Stimulated activated CD8-positive, alpha-beta memory T cell treated with anti-CD3 and anti-CD28 coated beads, Interleukin-7, amount 100 ng/mL, for 4 hours (primary cell): ENCODE results near the gene KRTAP4-9.
"Not testable (repeated sequence)": the region's sequence is repeated elsewhere in the genome, so short reads cannot be mapped to it uniquely, and the experiment has no call there.

ENCODE experiments used
- DNase-seq, 2 donors: peaks; one replicate each; pipeline ENCODE4 v3.0.0-alpha.2; 2020; ENCODE audit warnings: low read depth in 2 of 2

Gene KRTAP4-9

DNA sequence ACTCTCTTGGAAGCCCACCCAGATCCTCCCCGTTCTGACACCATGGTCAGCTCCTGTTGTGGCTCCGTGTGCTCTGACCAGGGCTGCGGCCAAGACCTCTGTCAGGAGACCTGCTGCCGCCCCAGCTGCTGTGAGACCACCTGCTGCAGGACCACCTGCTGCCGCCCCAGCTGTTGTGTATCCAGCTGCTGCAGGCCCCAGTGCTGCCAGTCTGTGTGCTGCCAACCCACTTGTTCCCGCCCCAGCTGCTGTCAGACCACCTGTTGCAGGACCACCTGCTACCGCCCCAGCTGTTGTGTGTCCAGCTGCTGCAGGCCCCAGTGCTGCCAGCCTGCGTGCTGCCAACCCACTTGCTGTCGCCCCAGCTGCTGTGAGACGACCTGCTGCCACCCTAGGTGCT, at the start of gene KRTAP4-9:
Gene KRTAP4-9 (plus strand): TSS at position 43 of the 400 bp plus-strand sequence. CDS start 0 bp downstream, at position 43.
- DNase-seq: not testable (repeated sequence)

DNA sequence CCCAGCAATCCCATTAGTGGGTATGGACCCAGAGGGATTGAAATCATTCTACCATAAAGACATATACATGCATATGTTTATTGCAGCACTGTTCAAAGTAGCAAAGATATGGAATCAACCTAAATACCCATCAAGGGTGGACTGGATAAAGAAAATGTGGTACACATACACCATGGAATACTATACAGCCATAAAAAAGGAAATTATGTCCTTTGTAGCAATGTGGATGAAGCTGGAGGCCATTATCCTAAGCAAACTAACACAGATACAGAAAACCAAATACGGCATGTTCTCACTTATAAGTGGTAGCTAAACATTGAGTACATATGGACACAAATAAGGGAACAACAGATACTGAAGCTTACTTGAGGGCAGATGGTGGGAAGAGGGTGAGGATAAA, 47.6 kb upstream of the KRTAP4-9 start:
- DNase-seq: no peak

DNA sequence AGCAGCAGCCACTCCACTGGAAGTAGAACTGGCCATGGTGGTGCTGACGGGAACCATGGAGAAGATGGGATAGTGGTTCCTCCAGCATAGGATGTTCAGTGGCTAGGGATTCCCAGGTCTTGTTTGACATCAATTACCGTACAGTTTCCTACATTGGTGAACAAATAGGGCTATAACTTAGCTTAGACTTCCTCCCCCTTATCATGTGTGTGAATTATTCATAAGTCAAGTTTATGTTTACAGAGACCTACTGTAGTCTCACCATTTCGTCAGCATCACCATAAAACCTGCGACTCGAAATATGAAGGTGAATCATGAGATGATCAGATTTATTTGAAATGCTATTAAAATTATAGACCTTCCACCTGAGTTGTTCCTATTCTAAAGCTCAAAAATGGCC, 46.4 kb upstream of the KRTAP4-9 start:
- DNase-seq: no peak

DNA sequence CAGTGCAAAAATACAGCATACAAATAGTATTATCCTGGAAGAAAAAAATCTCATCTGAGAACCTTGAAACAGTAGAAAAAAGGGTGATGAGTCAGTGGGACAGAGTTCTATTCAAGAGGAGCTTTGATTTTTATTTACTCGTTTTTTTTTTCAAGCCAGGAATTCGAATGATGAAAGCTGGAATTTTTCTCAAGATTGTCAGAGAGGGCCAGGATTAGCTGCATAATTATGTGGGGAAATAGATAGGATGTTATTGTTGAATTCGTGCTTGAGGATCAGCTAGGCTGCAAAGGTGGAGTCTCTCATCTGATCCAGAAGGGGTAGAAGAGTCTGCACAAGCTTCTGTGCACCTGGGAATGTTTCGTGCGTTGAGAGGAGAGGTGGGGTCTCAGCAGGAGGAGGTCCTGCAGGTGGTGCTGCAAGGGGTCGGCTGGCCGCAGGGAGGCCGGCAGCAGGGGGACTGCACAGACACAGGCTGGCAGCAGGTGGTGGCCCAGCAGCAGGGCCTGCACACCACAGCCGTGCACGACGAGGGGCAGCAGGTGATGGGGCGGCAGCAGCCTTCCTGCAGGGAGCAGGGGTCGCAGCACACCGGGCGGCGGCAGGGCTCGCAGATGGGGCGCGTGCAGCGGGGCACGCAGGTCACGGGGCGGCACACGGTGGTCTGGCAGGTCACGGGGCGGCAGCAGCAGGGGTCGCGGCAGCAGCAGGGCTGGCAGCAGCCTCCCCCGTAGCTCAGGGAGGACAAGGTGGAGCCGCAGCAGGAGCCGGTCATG, 45.7 kb upstream of the KRTAP4-9 start:
- DNase-seq: not testable (repeated sequence)

DNA sequence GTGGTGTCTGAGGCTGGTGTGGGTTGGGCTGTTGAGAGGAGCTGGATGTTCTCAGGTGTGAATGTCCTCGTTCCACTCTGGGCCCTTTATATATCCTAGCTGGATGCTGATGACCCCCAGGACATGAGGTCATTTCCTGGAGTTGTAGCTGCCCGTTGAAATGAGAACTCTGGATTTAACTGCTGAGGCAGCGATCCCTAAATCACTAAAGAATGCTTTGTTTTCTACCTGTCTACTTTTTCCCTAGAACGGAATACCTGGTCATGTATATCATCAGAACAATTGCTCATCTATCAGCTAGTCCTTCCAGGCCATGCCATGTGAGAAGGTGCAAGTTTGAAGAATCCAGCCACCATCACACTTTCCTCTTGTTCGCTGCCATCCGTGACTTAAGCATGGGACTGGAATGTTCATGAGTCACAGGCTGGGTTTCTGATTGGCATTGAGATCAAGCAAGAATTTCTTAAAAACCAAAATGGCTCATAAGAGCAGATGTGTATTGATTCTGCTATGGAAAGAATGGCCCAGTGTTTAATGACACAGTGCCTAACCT, 45.1 kb upstream of the KRTAP4-9 start, which contains the start of gene KRTAP2-3:
Gene KRTAP2-3 (minus strand): TSS at position 63 of the 553 bp plus-strand sequence. CDS start 64 bp downstream, outside the sequence.
- DNase-seq: no peak

DNA sequence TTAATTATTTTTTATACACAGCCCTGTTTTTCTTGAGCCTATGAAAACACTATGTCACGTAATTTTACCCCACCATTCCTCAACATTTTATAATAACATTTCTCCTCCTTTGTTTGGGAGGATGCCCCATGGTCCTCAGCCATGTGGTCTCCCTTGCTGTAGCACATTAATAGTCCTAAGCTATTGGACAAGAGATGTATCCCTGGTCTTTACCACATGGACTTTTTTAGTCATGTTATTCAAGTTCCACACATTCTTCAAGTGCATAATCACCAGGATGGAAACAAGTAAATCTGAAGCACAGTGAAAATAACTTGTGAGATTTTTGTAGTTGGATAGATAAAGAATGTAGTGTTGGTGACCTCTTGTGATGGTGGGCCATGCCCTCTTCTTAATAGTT, 43.2 kb upstream of the KRTAP4-9 start:
- DNase-seq: no peak

DNA sequence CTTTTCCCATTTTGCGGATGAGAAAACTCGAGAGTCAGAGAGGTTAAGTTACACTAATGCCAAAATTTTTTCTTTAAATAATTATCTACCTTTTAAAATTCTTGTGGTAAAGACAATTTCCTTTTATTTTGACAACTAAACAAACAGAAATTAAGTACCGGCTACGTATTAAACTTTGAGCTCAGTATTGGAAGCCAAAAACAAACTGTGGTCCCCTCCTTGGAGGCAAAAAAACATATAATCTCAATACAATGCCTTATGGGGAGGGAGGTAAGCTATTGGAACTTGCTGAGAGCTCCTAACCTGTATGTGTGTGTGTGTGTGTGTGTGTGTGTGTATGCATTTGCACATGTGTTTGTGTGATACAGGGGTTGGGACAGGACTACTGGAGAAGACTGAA, 41.7 kb upstream of the KRTAP4-9 start:
- DNase-seq: no peak

DNA sequence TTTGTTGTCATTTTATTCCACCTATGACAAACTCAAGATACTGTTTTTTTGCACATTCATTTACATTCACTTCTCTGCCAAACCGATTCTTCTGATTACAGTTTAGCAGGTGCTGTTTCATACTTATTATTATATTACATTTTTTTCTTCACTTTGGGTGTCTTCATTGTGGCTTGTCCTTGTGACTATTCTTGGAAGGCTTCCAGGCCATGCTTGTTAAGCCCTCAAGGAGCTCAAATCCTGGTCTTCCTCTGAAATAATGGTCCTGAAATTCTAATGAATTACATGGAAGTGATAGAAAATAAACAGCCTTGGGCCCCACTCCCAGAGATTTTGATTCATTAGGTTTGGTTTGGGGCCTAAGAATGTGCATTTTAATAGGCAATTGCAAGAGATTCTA, 40.9 kb upstream of the KRTAP4-9 start:
- DNase-seq: no peak

DNA sequence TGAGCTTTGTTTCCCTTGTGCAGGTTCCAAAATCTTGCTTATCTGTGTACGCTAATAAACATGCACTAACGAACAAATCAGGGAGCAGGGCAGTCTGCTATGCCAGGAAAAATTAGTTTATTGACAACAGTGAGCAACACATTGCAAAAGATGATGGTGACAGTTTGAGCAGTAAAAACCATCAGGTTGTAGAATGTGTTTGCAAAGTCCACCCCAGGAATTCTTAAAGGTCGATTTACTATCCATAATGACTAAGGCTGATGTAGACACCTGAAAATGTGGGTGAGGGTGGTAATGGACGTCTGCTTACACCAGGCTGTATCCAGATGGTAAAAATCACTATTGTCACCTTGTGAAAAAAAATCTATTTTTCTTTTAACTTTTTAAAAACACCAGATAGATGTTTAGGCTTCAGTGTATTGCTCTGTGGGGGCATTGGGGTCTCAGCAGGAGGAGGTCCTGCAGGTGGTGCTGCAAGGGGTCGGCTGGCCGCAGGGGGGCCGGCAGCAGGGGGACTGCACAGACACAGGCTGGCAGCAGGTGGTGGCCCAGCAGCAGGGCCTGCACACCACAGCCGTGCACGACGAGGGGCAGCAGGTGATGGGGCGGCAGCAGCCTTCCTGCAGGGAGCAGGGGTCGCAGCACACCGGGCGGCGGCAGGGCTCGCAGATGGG, 40.0 kb upstream of the KRTAP4-9 start:
- DNase-seq: not testable (repeated sequence)

DNA sequence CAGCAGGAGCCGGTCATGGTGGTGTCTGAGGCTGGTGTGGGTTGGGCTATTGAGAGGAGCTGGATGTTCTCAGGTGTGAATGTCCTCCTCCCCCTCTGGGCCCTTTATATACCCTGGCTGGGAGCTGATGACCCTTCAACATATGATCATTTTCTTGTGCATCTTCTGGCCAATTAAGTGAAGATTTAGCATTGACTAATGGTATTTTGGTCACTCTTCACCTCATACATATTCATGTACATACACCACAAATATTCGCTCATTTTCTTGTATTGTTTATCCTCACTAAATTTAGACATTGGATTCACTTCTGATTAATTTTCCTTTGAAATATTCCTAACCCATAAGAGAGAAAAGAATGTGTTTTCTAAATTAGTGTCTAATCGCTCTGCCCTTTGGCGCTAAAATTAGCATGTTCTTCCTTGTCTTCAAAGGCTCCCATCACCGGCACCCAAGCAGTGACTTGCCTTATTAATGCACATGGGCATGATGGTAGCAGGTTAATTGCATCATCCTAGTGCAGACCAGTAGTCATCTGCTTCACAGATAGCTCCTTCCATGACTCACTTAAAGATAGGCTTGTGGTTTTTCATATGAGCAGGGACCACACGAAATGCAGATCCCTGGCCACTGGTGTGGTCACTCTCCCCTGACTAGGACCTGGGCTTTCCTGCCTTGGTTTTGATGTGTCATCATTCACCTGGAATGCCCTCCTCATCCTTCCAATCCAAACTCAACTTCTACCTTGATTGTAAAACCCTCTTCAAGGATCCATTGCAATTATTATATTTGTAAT, 39.2 kb upstream of the KRTAP4-9 start, which contains the start of gene KRTAP2-4:
Gene KRTAP2-4 (minus strand): TSS at position 51 of the 796 bp plus-strand sequence. CDS start 34 bp downstream, at position 17.
- no peak for DNase-seq

DNA sequence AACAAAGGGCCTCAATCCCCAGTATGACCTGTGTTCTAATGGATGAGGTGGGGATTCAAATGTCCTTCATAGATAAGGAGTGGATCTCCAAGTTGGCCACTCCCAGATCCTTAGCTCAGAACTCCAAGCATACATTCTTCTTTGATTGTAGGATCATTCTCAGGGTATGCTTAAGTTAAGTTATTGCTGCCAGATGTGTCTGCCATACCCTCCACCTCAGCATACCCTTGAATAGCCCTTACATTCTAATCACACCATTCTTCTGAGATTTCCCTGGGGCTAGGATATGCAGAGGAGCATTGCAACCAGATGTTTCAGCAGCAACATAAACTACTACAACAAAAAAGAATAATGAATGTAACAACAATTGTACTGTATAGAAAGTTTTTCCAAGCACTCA, 37.9 kb upstream of the KRTAP4-9 start:
- no peak for DNase-seq

DNA sequence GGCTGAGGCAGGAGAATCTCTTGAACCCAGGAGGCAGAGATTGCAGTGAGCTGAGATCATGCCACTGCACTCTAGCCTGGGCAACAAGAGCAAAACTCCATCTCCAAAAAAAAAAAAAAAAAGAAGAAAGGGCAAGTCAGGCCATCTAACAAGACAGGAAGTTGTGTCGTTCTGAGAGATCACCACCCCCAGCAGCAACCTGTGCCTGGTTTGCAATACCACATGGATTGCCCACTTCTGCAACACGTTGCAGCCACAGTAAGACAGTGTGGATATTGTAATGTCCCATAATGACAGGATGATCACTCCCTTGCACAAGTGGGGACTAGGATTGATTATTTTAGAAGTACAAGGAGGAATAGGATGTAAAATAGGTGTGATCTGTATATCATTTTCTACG, 36.2 kb upstream of the KRTAP4-9 start:
- no peak for DNase-seq

DNA sequence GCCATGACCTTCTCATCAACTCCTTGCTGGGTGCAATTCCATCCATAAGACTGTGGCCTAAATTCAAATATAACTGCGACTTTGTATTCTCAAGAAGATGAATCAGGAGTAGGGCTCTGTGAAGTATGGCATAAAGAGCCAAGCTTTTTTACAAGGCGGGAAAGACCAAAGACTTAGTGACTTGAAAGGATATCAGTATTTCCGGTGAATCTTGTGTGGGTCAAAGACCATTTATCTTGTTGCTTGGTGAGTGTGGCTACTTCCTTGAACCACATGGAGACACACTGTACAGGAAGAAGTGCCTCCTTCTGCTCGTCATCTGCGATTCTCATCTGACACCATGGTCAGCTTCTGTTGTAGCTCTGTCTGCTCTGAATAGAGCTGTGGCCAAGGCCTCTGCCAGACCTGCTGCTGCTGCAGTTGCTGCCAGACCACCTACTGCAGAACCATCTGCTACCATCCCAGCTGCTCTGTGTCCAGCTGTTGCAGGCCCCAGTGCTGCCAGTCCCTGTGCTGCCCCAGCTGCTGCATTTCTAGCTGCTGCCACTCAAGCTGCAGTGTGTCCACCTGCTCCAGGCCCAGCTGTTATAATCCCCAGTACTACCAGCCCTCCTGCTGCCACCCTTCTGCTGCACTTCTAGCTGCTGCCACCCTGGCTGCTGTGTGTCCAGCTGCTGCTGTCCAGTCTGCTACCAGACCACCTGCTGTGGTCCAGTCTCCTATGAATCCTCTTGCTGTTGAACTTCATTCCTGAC, 33.4 kb upstream of the KRTAP4-9 start:
- no peak for DNase-seq

DNA sequence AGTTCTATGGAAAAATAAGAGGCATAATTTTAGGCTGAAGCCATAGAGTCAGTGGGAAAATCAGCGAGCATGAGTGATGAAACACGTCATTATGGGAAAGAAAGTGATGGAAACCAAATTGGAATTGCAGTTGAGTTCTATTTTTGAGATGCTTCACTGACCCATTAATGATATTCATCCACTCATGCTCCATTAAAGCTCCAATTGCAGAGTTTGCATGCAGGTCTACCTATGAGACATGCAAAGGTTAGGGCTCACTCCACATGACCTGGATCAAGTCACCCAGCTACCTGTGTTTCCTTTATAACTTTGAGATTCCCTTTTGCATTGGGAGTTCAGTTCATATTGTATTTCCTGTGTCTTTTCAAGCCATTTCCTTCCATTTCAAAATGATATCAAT, 31.5 kb upstream of the KRTAP4-9 start:
- DNase-seq: no peak

DNA sequence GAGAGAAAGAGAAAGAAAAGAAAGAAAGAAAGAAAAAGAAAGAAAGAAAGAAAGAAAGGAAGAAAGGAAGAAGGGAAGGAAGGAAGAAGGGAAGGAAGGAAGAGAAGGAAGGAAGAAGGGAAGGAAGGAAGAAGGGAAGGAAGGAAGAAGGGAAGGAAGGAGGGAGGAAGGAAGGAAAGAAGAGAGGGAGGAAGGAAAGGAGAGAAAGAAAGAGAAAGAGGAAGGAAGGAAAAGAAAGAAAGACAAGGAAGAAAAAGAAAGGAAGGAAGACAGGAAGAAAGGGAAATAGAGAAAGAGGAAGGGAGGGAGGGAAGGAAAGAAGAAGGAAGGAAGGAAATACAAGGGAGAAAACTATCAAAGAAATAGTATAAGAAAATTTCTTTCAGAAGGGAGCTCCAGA, 28.4 kb upstream of the KRTAP4-9 start:
- DNase-seq: no peak

DNA sequence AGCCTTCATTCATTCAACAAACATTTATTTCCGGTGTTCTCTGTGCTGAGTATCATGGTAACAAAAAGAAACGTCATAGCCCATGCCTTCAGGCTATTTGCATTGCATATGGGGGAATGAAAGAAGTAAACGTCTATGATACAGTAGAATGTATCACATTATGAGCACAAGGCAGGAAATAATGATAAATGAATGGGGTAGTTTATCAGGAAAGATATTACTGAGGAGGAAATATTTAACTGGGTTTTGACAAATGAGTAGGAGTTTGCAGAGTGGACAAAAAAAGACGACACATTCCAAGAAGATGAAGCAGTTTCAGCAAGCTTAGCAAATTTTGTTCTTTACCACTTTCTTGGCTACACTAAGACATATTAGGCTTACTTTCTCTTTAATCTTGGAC, 22.6 kb upstream of the KRTAP4-9 start:
- DNase-seq: no peak

DNA sequence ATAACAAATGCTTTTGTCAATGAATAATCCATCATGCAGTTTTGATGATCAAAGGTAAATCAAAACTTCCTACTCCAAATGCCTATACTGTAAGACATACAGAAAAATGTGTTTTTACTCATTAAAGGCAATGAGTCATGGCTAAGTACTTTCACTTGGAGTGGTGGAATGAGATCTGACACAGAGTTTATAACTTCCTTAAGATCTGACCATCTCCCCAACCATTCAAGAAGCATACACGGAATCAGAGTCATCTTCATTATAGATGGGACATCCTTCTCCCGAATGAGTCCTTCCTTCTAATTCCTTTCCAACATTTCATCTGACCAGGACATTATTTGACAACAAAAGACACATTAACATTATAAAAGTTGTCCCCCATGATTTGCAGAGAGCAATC, 21.8 kb upstream of the KRTAP4-9 start:
- DNase-seq: not testable (repeated sequence)

DNA sequence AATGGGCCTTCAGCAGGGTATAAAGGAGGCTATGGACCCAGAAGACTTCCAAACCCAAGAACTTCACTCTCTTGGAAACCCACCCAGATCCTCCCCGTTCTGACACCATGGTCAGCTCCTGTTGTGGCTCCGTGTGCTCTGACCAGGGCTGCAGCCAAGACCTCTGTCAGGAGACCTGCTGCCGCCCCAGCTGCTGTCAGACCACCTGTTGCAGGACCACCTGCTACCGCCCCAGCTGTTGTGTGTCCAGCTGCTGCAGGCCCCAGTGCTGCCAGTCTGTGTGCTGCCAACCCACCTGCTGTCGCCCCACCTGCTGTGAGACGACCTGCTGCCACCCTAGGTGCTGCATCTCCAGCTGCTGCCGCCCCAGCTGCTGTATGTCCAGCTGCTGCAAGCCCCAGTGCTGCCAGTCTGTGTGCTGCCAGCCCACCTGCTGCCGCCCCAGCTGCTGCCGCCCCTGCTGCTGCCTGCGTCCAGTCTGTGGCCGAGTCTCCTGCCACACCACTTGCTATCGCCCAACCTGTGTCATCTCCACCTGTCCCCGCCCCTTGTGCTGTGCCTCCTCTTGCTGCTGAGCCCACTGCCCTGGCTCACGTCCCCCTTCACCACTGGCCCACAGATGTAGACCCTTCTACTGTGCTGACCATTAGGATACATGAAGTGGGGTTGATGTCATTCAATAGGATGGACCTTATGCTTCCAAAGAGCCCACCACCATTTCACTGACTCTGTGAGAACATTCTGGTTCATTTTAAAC, 20.9 kb upstream of the KRTAP4-9 start, which contains the start of gene KRTAP4-7:
Gene KRTAP4-7 (plus strand): TSS at position 51 of the 757 bp plus-strand sequence. CDS start 57 bp downstream, at position 108.
- DNase-seq: not testable (repeated sequence)

DNA sequence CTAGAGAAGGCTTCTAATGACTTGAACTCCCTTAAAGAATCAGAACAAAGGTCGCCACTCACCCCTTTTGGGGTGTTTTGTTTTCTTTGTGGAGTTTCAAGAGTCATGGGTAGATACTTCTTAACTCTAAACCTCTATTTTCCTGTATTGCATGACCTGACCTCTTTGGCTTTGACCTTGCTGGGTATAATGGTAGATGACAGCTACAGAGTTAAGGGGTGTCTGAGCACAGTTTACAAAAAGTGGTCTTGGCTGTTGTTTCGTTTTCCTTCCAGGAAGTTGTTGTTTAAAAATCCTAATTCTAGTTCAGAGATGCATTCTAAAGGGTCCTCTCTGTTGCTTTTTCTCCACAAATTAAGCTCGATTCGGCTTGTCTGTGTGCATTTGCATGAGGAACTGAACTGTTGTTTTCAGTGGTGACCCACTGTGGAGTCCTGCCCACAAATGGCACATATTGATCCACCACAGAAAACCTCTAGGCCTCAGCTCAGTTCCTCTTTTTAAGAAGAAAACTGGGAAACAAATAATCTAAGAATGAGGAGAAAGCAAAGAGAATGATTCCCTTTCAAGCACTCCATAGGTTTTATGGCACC, 16.3 kb upstream of the KRTAP4-9 start:
- DNase-seq: not testable (repeated sequence)

DNA sequence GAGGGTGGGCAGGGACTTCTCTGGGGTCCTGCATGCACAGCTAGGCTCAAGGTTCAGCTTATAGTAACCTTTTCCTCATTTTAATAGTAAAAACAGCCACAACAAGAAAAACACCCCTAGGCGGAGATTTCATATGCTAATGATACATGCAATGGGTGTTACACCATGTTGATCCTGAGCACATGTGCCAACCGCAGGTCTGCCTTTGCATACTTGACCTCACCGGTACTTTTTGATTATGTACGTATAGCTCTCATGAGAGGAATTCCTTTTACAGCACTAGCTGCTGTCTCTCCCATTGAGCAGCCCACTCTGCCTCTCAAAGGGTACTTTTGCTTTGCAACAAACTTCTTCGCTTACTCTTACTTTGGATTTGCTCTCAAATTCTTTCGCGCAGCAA, 9.1 kb upstream of the KRTAP4-9 start:
- DNase-seq: no peak
